NCI-H1694 (cell line): Measurements from ENCODE around the gene SRD5A1.

ENCODE experiments used
- DNase-seq: peaks from one replicate; lab custom pipeline; 2025; lab: John Stamatoyannopoulos, UW

The SRD5A1 gene

DNA sequence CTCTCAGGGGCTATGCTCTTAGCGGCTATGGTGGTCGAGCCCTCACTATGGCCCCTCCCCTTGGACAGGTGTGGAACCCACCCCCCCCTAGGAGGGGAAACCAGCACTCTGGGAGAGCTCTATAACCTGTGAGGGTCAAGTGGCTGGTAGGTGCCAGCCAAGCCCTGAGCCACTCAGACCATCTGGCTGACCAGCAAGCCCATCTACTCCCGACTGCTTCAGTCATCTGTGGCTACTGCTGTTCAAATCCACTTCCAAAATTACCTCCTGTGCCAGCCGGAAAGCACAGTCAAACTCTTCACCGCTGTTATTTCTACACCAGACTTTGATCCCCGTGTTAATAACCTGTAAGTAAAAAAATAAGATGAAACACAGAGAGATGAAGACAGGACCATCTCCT, 28.9 kb upstream of the SRD5A1 start:
- no peak for DNase-seq

DNA sequence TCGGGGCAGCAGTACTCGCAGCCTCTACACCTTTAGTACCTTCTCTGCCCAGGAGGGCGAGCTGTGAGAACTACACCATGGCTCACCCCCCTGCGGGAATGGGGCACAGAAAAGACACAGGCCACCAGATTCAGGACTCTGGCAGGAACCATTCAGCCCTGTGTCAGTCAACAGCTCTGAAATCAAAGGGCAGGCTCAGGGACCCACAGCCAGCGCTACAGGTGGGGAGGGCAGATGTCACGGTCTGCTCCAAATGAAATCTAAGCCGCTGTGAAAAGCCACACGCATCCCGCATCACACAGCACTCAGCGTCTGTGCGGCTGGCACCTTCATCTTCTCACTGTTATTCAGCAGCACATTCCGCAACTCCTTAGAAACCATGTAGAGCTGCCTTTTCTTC, 28.3 kb upstream of the SRD5A1 start:
- DNase-seq: no peak

- no peak for DNase-seq
These were observed 26.2 kb upstream of the SRD5A1 start for GRCh38 chr5:6606884-6607558.

- DNase-seq: no peak
These were observed 25.7 kb upstream of the SRD5A1 start for GRCh38 chr5:6607559-6607936.

DNA sequence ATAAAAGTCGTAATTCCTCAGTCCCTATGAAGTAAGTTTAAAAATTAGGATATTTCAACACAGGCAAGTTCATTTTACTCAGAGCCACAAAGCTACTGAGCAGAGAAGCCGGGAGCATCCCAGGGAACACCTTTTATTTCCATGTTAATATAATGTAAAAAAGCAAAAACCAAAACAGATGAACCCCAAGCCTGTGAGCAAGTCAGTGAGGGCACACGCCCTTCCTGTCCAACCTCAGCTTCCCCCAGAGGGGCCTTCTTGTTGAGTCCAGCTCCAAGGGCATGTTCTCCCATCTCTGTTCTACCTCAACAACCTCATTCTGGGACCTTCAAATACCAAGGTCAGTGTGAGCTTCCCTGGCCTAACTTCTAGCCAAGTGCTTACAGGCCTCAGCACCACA, 25.2 kb upstream of the SRD5A1 start:
- no peak for DNase-seq

- no peak for DNase-seq
These were observed 21.6 kb upstream of the SRD5A1 start for GRCh38 chr5:6611334-6612256.

GRCh38 chr5:6615034-6615815, 18.0 kb upstream of the SRD5A1 start:
- DNase-seq: no peak

DNA sequence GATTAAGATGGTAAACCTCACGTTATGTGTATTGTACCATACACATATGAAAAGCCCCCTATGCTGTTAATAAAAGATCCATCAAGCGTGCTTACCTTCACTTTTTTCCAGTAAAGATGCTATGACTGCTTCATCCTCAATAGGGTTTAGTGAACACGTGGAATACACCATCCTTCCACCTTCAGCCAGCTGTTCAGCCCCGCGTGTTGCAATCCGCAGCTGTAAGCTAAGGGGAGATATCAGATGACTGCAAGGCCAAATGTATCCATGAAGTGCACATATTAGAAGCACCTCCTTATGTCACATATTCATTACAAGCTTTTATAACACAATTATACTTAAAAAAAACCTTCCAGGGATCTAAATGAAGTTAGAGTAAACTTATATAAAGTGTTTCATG, 16.6 kb upstream of the SRD5A1 start:
- DNase-seq: no peak

DNA sequence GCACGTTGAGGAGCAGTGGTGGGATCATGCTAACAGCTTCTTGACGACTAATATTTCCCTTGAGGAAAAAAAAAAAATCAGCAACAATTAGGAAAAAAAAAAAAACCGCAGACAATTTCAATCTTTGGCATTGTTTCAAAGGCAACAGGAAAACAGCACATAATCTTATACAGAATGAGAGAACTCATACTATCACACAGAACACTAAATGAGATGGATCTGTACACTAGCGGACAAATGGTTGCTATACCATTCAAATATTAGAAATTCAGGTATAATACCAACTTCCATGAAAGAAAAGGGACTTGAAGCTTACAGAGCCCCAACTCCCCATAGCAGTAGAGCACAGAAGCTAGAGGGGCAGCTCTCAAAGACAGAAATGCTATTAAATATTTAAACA, 10.0 kb upstream of the SRD5A1 start:
- no peak for DNase-seq

- no peak for DNase-seq
These were observed 9.3 kb upstream of the SRD5A1 start for GRCh38 chr5:6623941-6624340.

DNA sequence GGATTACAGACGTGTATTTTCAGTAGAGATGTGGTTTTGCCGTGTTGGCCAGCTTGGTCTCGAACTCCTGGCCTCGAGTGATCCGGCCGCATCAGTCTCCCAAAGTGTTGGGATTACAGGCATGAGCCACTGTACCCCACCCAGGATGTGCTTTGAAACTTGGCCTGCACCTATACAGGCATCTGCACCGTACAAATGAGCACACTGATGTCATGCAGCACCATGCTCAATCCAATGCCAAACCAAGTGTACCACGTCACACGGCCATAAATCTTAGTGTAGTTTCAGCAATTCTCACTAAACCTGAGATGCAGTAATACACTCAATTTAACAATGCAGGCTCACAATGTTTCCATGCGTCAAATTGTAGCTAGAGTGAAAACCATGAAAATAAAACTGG, 6.7 kb upstream of the SRD5A1 start:
- no peak for DNase-seq

DNA sequence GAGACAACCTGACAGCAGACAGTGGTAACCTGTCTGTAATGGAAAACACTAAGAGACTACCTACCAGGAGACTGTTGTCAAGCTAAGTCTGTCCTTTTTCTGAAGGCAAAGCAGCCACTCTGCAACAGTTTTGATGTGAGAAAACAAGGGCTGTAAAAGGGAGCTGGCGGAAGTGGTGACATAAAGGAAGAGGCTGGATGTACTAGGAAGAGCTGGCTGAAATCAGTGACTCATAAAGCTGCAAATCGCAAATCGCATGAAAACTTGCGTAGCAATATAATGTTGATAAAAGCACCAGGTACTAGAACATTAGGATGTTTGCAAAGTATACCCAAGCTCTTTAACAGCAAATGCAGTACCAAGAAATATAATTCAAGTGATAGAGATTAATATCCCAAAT, 1.8 kb upstream of the SRD5A1 start:
- DNase-seq: no peak

DNA sequence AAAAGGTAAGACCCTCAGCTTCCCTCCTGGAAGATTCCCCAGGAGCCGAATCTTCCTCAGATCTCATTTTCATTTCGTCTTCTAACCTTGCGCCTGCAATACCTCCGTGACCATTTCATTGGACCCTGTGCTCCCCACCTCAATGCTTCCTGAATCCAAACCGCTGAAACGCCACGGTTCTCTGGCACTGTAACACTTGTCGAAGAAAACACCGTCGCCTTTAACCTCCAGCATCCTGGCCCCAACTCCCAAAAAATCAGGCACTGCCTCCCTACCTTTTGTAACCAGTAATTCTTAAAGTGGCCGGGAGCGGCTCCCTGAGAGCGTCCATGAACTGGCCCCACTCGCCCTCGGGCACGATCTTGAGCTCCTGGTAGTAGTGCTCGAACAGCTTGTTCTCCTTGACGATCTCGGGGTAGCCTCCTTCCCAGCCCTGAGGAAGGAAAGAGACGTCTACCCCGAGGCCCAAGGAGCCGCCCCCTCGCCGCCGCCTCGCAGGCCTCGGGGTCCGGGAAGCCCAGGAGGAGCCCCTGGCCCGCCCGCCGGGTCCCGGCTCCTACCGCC, 834 bp upstream of the SRD5A1 start:
- DNase-seq: no peak

DNA sequence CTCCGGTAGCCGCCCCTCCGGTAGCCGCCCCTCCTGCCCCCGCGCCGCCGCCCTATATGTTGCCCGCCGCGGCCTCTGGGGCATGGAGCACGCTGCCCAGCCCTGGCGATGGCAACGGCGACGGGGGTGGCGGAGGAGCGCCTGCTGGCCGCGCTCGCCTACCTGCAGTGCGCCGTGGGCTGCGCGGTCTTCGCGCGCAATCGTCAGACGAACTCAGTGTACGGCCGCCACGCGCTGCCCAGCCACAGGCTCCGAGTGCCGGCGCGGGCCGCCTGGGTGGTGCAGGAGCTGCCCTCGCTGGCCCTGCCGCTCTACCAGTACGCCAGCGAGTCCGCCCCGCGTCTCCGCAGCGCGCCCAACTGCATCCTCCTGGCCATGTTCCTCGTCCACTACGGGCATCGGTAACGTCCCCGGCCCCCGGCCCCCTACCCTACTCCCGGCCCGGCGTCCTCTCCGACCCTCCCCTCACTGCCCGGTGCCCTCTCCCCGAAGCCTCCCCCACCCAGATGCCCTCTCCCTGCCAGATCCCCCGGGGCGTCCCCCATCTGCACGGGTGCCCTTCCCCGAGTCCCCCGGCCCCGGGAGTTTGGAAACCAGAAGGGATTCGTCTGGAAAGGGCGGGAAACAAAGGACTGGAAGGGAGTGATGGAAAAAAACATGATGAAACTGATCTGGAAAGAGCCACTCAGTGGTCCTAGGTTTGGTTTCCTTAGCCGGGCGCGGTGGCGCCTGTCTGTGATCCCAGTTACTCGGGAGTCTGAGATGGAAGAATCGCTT, 417 bp downstream of the SRD5A1 start:
- peak; percentile 13 for DNase-seq

DNA sequence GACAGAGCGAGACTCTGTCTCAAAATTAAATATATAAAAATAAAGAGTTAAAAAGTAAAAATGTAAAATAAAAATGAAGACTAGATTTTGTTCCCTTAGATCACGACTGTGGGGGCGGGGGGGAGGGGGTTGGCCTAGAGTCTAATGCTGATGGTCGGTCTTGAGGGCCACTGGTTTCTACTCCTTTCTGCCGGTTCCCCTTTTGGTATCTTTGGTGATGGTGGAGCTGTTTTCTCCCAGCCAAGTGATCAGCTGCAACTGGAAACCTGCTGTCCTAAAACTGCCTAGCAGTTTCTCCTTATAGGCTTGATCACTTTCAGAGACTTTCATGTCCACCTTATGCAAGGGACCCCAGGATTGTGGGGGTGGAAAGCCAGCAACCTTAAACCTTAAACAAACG, 1.1 kb downstream of the SRD5A1 start:
- no peak for DNase-seq

- no peak for DNase-seq
These were observed 1.7 kb downstream of the SRD5A1 start for GRCh38 chr5:6634788-6635430.

GRCh38 chr5:6636293-6636692, 3.1 kb downstream of the SRD5A1 start:
- DNase-seq: no peak

GRCh38 chr5:6637022-6637421, 3.8 kb downstream of the SRD5A1 start:
- DNase-seq: no peak

GRCh38 chr5:6637590-6637989, 4.3 kb downstream of the SRD5A1 start:
- no peak for DNase-seq

DNA sequence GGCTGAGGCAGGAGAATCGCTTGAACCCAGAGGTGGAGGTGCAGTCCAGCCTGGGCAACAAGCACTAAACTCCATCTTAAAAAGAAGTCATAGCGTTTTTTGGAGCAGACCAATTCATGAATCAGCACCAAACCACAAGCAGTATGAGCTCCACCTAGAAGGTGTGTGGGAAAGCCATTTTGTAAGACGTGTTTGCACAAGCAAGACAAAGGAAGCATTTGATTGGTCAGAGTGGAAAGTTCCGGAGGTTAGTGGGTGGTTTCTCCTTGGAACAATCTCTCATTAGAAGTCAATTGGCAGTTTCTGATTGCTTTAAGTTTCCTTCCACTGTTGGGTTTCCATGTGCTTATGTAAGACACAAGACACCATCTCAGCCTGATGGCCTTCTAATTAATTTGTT, 5.0 kb downstream of the SRD5A1 start:
- DNase-seq: no peak

- no peak for DNase-seq
These were observed 9.4 kb downstream of the SRD5A1 start for GRCh38 chr5:6642655-6643054.
